GM12892 (cell line): ENCODE measurements around the gene C3orf85.

Experiments
- POLR2A ChIP-seq: IDR thresholded peaks from 2 replicates; pipeline ENCODE4 v1.6.1; 2011; ENCODE audit warnings: low read depth, low read length, control low read depth
- POLR2AphosphoS5 ChIP-seq: IDR thresholded peaks from 2 replicates; pipeline ENCODE4 v1.6.1; 2011; ENCODE audit warnings: low read depth, low read length, control low read depth

GRCh38 chr3:109118584-109118983 lies 17.9 kb upstream of the C3orf85 start:
- TF ChIP-seq POLR2AphosphoS5: no peak
- TF ChIP-seq POLR2A: no peak
